ENCODE results near the gene MCRIP1. TPM values are rescaled to one million over a fixed set of nuclear protein-coding genes. Genes with fewer than 3 reads are reported as not detected.

Gene MCRIP1
- total and polyA plus RNA-seq, 2 donors (not counting 1 experiment from before 2014, with no cell fraction given): 69.7 to 84.0 TPM

- CTCF ChIA-PET: interaction anchor here (1.4 kb wide), 1 partner anchor 12 kb away, joined by 3 read pairs; no protein-coding TSS in a partner anchor
- H3K27ac Mint-ChIP-seq: no peak overlapping the region
- Histone ChIP-seq H3K27ac (ENCODE audit: low read length in 2 of 2) (no peak overlapping the region), H3K9me3 (ENCODE audit: control extremely low read depth in 1 of 3, control insufficient read depth in 2 of 3, insufficient read depth in 1 of 3, low read length in 2 of 3) (no peaks in the 10 kb centered on the region), H3K36me3 (replicated peaks in 1 of 2; ENCODE audit: control extremely low read depth in 1 of 2, control insufficient read depth in 1 of 2, extremely low read depth in 1 of 2, insufficient read depth in 2 of 2, low read length in 1 of 2) (peaks cover 3 to 47% of the 10 kb centered on the region in 2 experiments), H3K79me2 (ENCODE audit: control insufficient read depth, insufficient read depth, low read length) (no peaks in the 10 kb centered on the region), H3K4me1 (ENCODE audit: control insufficient read depth in 2 of 2, insufficient read depth in 2 of 2, low read length in 2 of 2) (no peaks in the 10 kb centered on the region), H3K9ac (ENCODE audit: low read length) (no peak overlapping the region), H3K4me2 (replicated peaks; ENCODE audit: low read depth, low read length, poor library complexity, severe bottlenecking) (no peak overlapping the region), H3K27me3 (replicated peaks in 1 of 4; ENCODE audit: control extremely low read depth in 1 of 4, control insufficient read depth in 3 of 4, insufficient read depth in 4 of 4, low read length in 3 of 4) (no peaks in the 10 kb centered on the region), H3K4me3 (ENCODE audit: control extremely low read depth in 1 of 5, extremely low read depth in 1 of 5, insufficient read depth in 1 of 5, low read depth in 2 of 5, low read length in 4 of 5) (no peak overlapping the region), H4K20me1 (ENCODE audit: control insufficient read depth, insufficient read depth, low read length, poor library complexity, severe bottlenecking) (no peaks in the 10 kb centered on the region), H2AFZ (ENCODE audit: insufficient read depth, low read depth, low read length, poor library complexity, severe bottlenecking) (no peak overlapping the region)
- no peaks in the 10 kb centered on the region for H3K9me3 Mint-ChIP-seq (ENCODE audit: insufficient read depth)
- TF ChIP-seq EZH2 (IDR thresholded peaks at IDR 0.05; ENCODE audit: borderline replicate concordance, insufficient read depth, low read depth, low read length, poor library complexity, severe bottlenecking) (no peak), CTCF (IDR thresholded peaks at IDR 0.05) (no peak)
- H3K27me3 Mint-ChIP-seq: no peaks in the 10 kb centered on the region
- ATAC-seq (ENCODE audit: low read depth): no peak
- DNase-seq: no peak
- WGBS (ENCODE audit: insufficient coverage): 93% methylated on average over 18 of the region's 21 CpGs
- POLR2A ChIA-PET: no interaction called here
- H3K4me1 Mint-ChIP-seq: no peaks in the 10 kb centered on the region
- H3K4me3 Mint-ChIP-seq: no peak overlapping the region
- intact Hi-C loops (cut with micrococcal nuclease): no loop called here
Measured at GRCh38 chr17:81842725-81843504, 9.8 kb upstream of the MCRIP1 start.

- Mint-ChIP-seq H3K27ac (no peak overlapping the region), H3K27me3 (no peaks in the 10 kb centered on the region), H3K4me1 (no peaks in the 10 kb centered on the region), H3K4me3 (no peak overlapping the region), H3K9me3 (ENCODE audit: insufficient read depth) (no peaks in the 10 kb centered on the region)
- H3K27me3 ChIP-seq (replicated peaks in 1 of 4; ENCODE audit: control extremely low read depth in 1 of 4, control insufficient read depth in 3 of 4, insufficient read depth in 4 of 4, low read length in 3 of 4): no peaks in the 10 kb centered on the region
- H2AFZ ChIP-seq (ENCODE audit: insufficient read depth, low read depth, low read length, poor library complexity, severe bottlenecking): no peak overlapping the region
- CTCF ChIA-PET: interaction anchor here (1.4 kb wide), 1 partner anchor 13 kb away, joined by 3 read pairs; no protein-coding TSS in a partner anchor
- no peaks in the 10 kb centered on the region for H3K79me2 ChIP-seq (ENCODE audit: control insufficient read depth, insufficient read depth, low read length)
- H3K36me3 ChIP-seq (replicated peaks in 1 of 2; ENCODE audit: control extremely low read depth in 1 of 2, control insufficient read depth in 1 of 2, extremely low read depth in 1 of 2, insufficient read depth in 2 of 2, low read length in 1 of 2): peaks cover 3 to 47% of the 10 kb centered on the region in 2 experiments
- no peak for TF ChIP-seq CTCF (IDR thresholded peaks at IDR 0.05)
- no peak for TF ChIP-seq EZH2 (IDR thresholded peaks at IDR 0.05; ENCODE audit: borderline replicate concordance, insufficient read depth, low read depth, low read length, poor library complexity, severe bottlenecking)
- DNase-seq: no peak
- no peak overlapping the region for H3K4me3 ChIP-seq (ENCODE audit: control extremely low read depth in 1 of 5, extremely low read depth in 1 of 5, insufficient read depth in 1 of 5, low read depth in 2 of 5, low read length in 4 of 5)
- H3K9me3 ChIP-seq (ENCODE audit: control extremely low read depth in 1 of 3, control insufficient read depth in 2 of 3, insufficient read depth in 1 of 3, low read length in 2 of 3): no peaks in the 10 kb centered on the region
- H3K27ac ChIP-seq (ENCODE audit: low read length in 2 of 2): no peak overlapping the region
- 96% methylated on average over 10 of the region's 11 CpGs for WGBS (ENCODE audit: insufficient coverage)
- H3K4me1 ChIP-seq (ENCODE audit: control insufficient read depth in 2 of 2, insufficient read depth in 2 of 2, low read length in 2 of 2): no peaks in the 10 kb centered on the region
- intact Hi-C loops (cut with micrococcal nuclease): no loop called here
- no peak overlapping the region for H3K9ac ChIP-seq (ENCODE audit: low read length)
- ATAC-seq (ENCODE audit: low read depth): no peak
- H3K4me2 ChIP-seq (replicated peaks; ENCODE audit: low read depth, low read length, poor library complexity, severe bottlenecking): no peak overlapping the region
- no peaks in the 10 kb centered on the region for H4K20me1 ChIP-seq (ENCODE audit: control insufficient read depth, insufficient read depth, low read length, poor library complexity, severe bottlenecking)
- POLR2A ChIA-PET: no interaction called here
Measured at GRCh38 chr17:81842378-81842724, 9.3 kb upstream of the MCRIP1 start.

Measured in B cell (primary cell).